Measurements from ENCODE around the gene PTPRE.

PTPRE gene

GRCh38 chr10:127999297-128000129 is 92.6 kb downstream of the PTPRE start (continued):
- no peak for TF ChIP-seq ZBTB49 (tag by site-specific recombination; IDR thresholded peaks at IDR 0.05; ENCODE audit: low read depth)
- no peak for TF ChIP-seq ZNF776 (tag by site-specific recombination; IDR thresholded peaks at IDR 0.05; ENCODE audit: borderline replicate concordance)
- no peak for TF ChIP-seq BCL6B (tag by site-specific recombination; IDR thresholded peaks at IDR 0.05)
- TF ChIP-seq KLF10 (tag by site-specific recombination; IDR thresholded peaks at IDR 0.05), result no peak
- TF ChIP-seq ZNF223 (tag by site-specific recombination; IDR thresholded peaks at IDR 0.05), result no peak
- no peak for TF ChIP-seq ZNF391 (tag by site-specific recombination; IDR thresholded peaks at IDR 0.05; ENCODE audit: borderline replicate concordance, low read depth)
- TF ChIP-seq EGR2 (tag by site-specific recombination; IDR thresholded peaks at IDR 0.05; ENCODE audit: low read depth), result no peak
- no peak for TF ChIP-seq ZNF433 (tag by site-specific recombination; IDR thresholded peaks at IDR 0.05; ENCODE audit: low read depth)
- no peak for TF ChIP-seq ZNF654 (tag by site-specific recombination; IDR thresholded peaks at IDR 0.05; ENCODE audit: low read depth)
- TF ChIP-seq ZNF146 (tag by site-specific recombination; IDR thresholded peaks at IDR 0.05), result no peak
- TF ChIP-seq ZBTB21 (tag by site-specific recombination; IDR thresholded peaks at IDR 0.05), result no peak
- no peak for TF ChIP-seq ZNF280D (tag by site-specific recombination; IDR thresholded peaks at IDR 0.05)

GRCh38 chr10:128000471-128001362 is 93.8 kb downstream of the PTPRE start:
- POLR2A ChIA-PET, result interaction anchor here (0.9 kb wide), 1 partner anchor 8 kb away, joined by 3 read pairs; no protein-coding TSS in a partner anchor
- no peaks in the 10 kb centered on the region for H3K9me3 ChIP-seq (ENCODE audit: control insufficient read depth, insufficient read depth, low read depth, low read length)
- H3K27ac ChIP-seq (ENCODE audit: extremely low read depth, low read depth, low read length), result no peak overlapping the region
- CTCF ChIA-PET, result interaction anchor here (0.6 to 1.5 kb wide), 5 partner anchors 9 to 115 kb away, joined by 3 to 6 read pairs (median 5); no protein-coding TSS in a partner anchor
- H3K4me3 ChIP-seq (ENCODE audit: low read depth, low read length), result no peak overlapping the region
- H3K4me1 ChIP-seq (ENCODE audit: control insufficient read depth, insufficient read depth, low read length), result no peaks in the 10 kb centered on the region
- no peaks in the 10 kb centered on the region for H3K36me3 ChIP-seq (ENCODE audit: control insufficient read depth in 2 of 2, insufficient read depth in 1 of 2, low read length in 2 of 2)
- no peak for TF ChIP-seq ZNF677 (tag by site-specific recombination; IDR thresholded peaks at IDR 0.05)
- TF ChIP-seq ZNF280D (tag by site-specific recombination; IDR thresholded peaks at IDR 0.05), result no peak
- TF ChIP-seq ZNF155 (tag by site-specific recombination; IDR thresholded peaks at IDR 0.05), result no peak
- TF ChIP-seq SP7 (tag by site-specific recombination; IDR thresholded peaks at IDR 0.05), result no peak
- TF ChIP-seq TCF7L2 (IDR thresholded peaks at IDR 0.05; ENCODE audit: borderline replicate concordance, low read depth, low read length), result no peak
- TF ChIP-seq MEIS1 (CRISPR knock-in tag; IDR thresholded peaks at IDR 0.05; ENCODE audit: borderline replicate concordance), result no peak
- TF ChIP-seq ZNF549 (tag by site-specific recombination; IDR thresholded peaks at IDR 0.05), result no peak
- no peak for TF ChIP-seq ZNF335 (tag by site-specific recombination; conservative IDR thresholded peaks at IDR 0.05)
- no peak for TF ChIP-seq ZNF112 (tag by site-specific recombination; IDR thresholded peaks at IDR 0.05)
- no peak for TF ChIP-seq ZXDB (tag by site-specific recombination; IDR thresholded peaks at IDR 0.05)
- no peak for TF ChIP-seq ZNF394 (tag by site-specific recombination; IDR thresholded peaks at IDR 0.05; ENCODE audit: borderline replicate concordance)
- TF ChIP-seq ZNF16 (tag by site-specific recombination; IDR thresholded peaks at IDR 0.05; ENCODE audit: low read depth), result no peak
